Osteocyte (in vitro differentiated cells): ENCODE measurements around the gene HMGXB3. TPM values are rescaled to one million over a fixed set of nuclear protein-coding genes. Genes with fewer than 3 reads are reported as not detected.
A peak's percentile ranks its signal among the peaks of the same experiment; 100 is the strongest.

Source experiments
- DNase-seq: peaks from one replicate; pipeline ENCODE4 v3.0.0; 2021; ENCODE audit warnings: mixed read lengths; ENCODE audit not compliant: unreplicated experiment; ENCODE audit errors: extremely low spot score
- H3K27ac Mint-ChIP-seq: one replicate; pipeline ENCODE4 v1.8.0; 2021; ENCODE audit warnings: mild to moderate bottlenecking, mixed read lengths; ENCODE audit not compliant: unreplicated experiment
- H3K27me3 Mint-ChIP-seq: one replicate; pipeline ENCODE4 v1.8.0; 2021; ENCODE audit warnings: mixed read lengths; ENCODE audit not compliant: unreplicated experiment
- H3K36me3 Mint-ChIP-seq: one replicate; pipeline ENCODE4 v1.8.0; 2021; ENCODE audit warnings: mixed read lengths; ENCODE audit not compliant: unreplicated experiment
- H3K4me1 Mint-ChIP-seq: one replicate; pipeline ENCODE4 v1.8.0; 2021; ENCODE audit warnings: mixed read lengths; ENCODE audit not compliant: unreplicated experiment
- H3K4me3 Mint-ChIP-seq: one replicate; pipeline ENCODE4 v1.8.0; 2021; ENCODE audit warnings: mild to moderate bottlenecking, moderate library complexity, mixed read lengths; ENCODE audit not compliant: unreplicated experiment
- H3K9me3 Mint-ChIP-seq: one replicate; pipeline ENCODE4 v1.8.0; 2021; ENCODE audit warnings: mixed read lengths; ENCODE audit not compliant: unreplicated experiment
- CTCF ChIP-seq: fragments of 200-600 bp; sonication (generic); IDR thresholded peaks from 2 replicates; pipeline ENCODE4 v1.5.0; 2021; ENCODE audit warnings: antibody characterized with exemption, mild to moderate bottlenecking, moderate library complexity
- total RNA-seq: library from RNA; stranded (reverse); gene quantifications from 2 replicates; pipeline ENCODE4 v1.2.1, GENCODE V29; 2021

Gene HMGXB3
- total RNA-seq, 1 donor from 2014 or later: 58.6 TPM

GRCh38 chr5:150014456-150014855 is 13.9 kb downstream of the HMGXB3 start:
- no peak overlapping the region for H3K27ac Mint-ChIP-seq
- H3K4me1 Mint-ChIP-seq: peaks cover 2% of the 10 kb centered on the region
- no peaks in the 10 kb centered on the region for H3K27me3 Mint-ChIP-seq
- peaks cover 80% of the 10 kb centered on the region for H3K36me3 Mint-ChIP-seq
- no peak for DNase-seq
- no peak overlapping the region for H3K4me3 Mint-ChIP-seq
- no peak for TF ChIP-seq CTCF
- H3K9me3 Mint-ChIP-seq: peaks cover 14% of the 10 kb centered on the region

DNA sequence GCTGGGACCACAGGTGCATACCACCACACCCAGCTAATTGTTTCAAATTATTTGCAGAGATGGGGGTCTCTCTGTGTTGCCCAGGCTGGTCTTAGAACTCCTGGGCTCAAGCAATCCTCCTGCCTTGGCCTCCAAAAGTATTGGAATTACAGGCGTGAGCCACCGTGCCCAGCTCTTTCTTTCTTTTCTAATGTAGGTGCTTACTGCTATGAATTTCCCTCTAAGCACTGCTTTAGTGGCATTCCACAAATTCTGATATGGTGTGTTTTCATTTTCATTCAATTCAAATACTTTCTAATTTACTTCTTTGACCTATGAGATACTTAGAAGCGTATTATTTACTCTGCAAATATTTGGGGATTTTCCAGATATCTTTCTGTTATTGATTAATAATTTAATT is 14.9 kb downstream of the HMGXB3 start:
- H3K9me3 Mint-ChIP-seq: peaks cover 14% of the 10 kb centered on the region
- DNase-seq: no peak
- peaks cover 10% of the 10 kb centered on the region for H3K4me1 Mint-ChIP-seq
- H3K27ac Mint-ChIP-seq: no peak overlapping the region
- no peak for TF ChIP-seq CTCF
- no peaks in the 10 kb centered on the region for H3K27me3 Mint-ChIP-seq
- H3K36me3 Mint-ChIP-seq: peaks cover 80% of the 10 kb centered on the region
- H3K4me3 Mint-ChIP-seq: no peak overlapping the region

DNA sequence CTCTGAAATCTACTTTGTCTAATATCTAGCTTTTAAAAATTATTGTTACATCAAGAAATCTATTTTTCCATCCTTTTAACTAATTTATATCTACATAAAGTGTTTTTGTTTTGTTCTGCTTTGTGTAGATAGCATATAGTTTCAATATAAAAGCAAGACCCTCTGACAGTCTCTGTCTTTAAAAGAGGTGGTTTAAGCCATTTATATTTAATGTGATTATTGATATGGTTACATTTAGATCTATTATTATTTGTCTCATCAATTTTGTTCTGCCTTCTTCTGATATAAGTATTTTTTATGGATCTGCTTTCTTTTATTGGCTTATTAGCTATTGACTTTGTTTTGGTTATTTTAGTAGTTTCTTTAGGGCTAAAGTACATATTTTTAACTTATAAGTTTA is 16.0 kb downstream of the HMGXB3 start:
- Mint-ChIP-seq H3K27ac (no peak overlapping the region), H3K36me3 (peaks cover 88% of the 10 kb centered on the region), H3K27me3 (no peaks in the 10 kb centered on the region), H3K4me1 (peaks cover 18% of the 10 kb centered on the region), H3K9me3 (peaks cover 14% of the 10 kb centered on the region), H3K4me3 (no peak overlapping the region)
- no peak for DNase-seq
- TF ChIP-seq CTCF: no peak

- Mint-ChIP-seq H3K27me3 (no peaks in the 10 kb centered on the region), H3K27ac (no peak overlapping the region), H3K9me3 (peaks cover 14% of the 10 kb centered on the region), H3K4me1 (peaks cover 27% of the 10 kb centered on the region), H3K36me3 (peaks cover 90% of the 10 kb centered on the region), H3K4me3 (no peak overlapping the region)
- no peak for DNase-seq
- TF ChIP-seq CTCF: no peak
Observed at GRCh38 chr5:150017226-150018005, 16.9 kb downstream of the HMGXB3 start.

GRCh38 chr5:150020249-150020648 is 19.7 kb downstream of the HMGXB3 start:
- no peak overlapping the region for H3K4me3 Mint-ChIP-seq
- peaks cover 13% of the 10 kb centered on the region for H3K9me3 Mint-ChIP-seq
- TF ChIP-seq CTCF: no peak
- no peak for DNase-seq
- H3K27me3 Mint-ChIP-seq: no peaks in the 10 kb centered on the region
- peaks cover 32% of the 10 kb centered on the region for H3K4me1 Mint-ChIP-seq
- H3K27ac Mint-ChIP-seq: peak overlapping the region; percentile 71
- peaks cover 68% of the 10 kb centered on the region for H3K36me3 Mint-ChIP-seq
